Esophagus (tissue), 2 donors: Measurements from ENCODE around the gene NDUFB10. TPM values are rescaled to one million over a fixed set of nuclear protein-coding genes. Genes with fewer than 3 reads are reported as not detected.

ENCODE experiments used
- H3K27ac ChIP-seq, 2 donors: one replicate each; pipeline ENCODE4 v1.5.1; 2013; ENCODE audit warnings: low read depth in 2 of 2, mild to moderate bottlenecking in 2 of 2, inconsistent platforms in 1 of 2, low read length in 1 of 2, moderate library complexity in 1 of 2
- H3K27me3 ChIP-seq, 2 donors: one replicate each; pipeline ENCODE4 v1.6.1; 2013; ENCODE audit warnings: low read length in 2 of 2, control low read depth in 1 of 2, mild to moderate bottlenecking in 1 of 2; ENCODE audit not compliant: insufficient read depth in 2 of 2, control insufficient read depth in 1 of 2
- H3K36me3 ChIP-seq, 2 donors: one replicate each; pipeline ENCODE4 v1.6.1; 2013; ENCODE audit warnings: low read length in 1 of 2; ENCODE audit not compliant: control insufficient read depth in 2 of 2, insufficient read depth in 2 of 2
- H3K4me1 ChIP-seq, 2 donors: one replicate each; pipeline ENCODE4 v1.6.1; 2013; ENCODE audit warnings: low read length in 1 of 2; ENCODE audit not compliant: control insufficient read depth in 2 of 2, insufficient read depth in 2 of 2
- H3K4me3 ChIP-seq, 2 donors: one replicate each; pipeline ENCODE4 v1.5.1; 2013; ENCODE audit warnings: low read length in 2 of 2, mild to moderate bottlenecking in 2 of 2, low read depth in 1 of 2, moderate library complexity in 1 of 2
- H3K9me3 ChIP-seq, 2 donors: one replicate each; pipeline ENCODE4 v1.6.1; 2013; ENCODE audit warnings: mild to moderate bottlenecking in 2 of 2, low read depth in 1 of 2, low read length in 1 of 2, moderate library complexity in 1 of 2; ENCODE audit not compliant: control insufficient read depth in 2 of 2, insufficient read depth in 1 of 2
- WGBS, 2 donors: extraction: QIAGEN DNeasy Blood & Tissue Kit; methylation state at CpG; one replicate each; pipeline ENCODE4 v1.1.7; 2013; 5-methylcytosine and 5-hydroxymethylcytosine counted together
- polyA plus RNA-seq, 2 donors: library from polyadenylated mRNA; stranded (reverse); fragments of 200-250 nt; gene quantifications; one replicate each; pipeline ENCODE4 v1.2.3, GENCODE V29; 2013
- donor health status: healthy with polysubstance abuse.
- donor health status: Bipolar disorder and iron deficiency.

NDUFB10 gene
- 100 to 1,000 TPM; 160 to 207 TPM for polyA plus RNA-seq

DNA sequence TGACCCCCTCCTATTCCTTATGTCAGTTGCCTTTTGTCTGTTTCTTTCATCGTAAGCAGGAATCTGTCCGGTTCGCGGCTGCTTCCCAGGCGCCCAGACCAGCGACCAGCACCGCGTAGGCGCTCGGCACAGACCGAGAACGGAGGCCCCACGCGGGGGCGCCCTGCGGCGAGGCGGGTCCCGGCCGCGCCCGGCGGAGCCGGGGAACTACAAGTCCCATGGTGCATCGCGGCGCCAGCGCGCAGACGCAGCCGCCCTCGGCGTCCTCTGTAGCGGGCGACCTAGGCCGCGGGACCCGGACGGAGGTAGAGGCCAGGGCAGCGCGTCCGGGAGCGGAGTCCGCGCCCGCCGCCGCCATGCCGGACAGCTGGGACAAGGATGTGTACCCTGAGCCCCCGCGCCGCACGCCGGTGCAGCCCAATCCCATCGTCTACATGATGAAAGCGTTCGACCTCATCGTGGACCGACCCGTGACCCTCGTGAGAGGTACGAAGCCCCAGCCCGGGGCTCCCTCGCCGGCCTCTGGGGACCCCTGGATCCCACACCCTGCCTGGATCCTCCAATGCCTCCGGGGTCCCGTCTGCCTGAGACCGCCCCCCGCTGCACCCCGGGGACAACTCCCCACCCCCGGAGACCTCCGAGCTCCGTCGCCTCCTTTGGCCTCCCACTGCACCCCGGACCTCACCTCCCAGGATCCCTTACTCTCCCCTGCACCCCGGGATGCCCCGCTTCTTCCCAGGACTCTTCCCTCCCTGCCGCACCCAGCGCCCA is at the start of gene NDUFB10:
Gene NDUFB10, plus strand, starts transcription at position 270 of the 771 bp plus-strand sequence. Its CDS starts 87 bp downstream, at position 357.
- Histone ChIP-seq H3K9me3 (no peaks in the 10 kb centered on the region), H3K4me1 (peaks cover 2 to 20% of the 10 kb centered on the region in 2 donors), H3K36me3 (peaks cover 2 to 21% of the 10 kb centered on the region in 2 donors), H3K27ac (peak within 1 kb of the TSS; percentile 80 to 85), H3K4me3 (peak within 1 kb of the TSS; percentile 74 to 87), H3K27me3 (no peaks in the 10 kb centered on the region)
- WGBS, 2 donors = 0 to 1% methylated on average over 70 to 79 of the region's 79 CpGs

DNA sequence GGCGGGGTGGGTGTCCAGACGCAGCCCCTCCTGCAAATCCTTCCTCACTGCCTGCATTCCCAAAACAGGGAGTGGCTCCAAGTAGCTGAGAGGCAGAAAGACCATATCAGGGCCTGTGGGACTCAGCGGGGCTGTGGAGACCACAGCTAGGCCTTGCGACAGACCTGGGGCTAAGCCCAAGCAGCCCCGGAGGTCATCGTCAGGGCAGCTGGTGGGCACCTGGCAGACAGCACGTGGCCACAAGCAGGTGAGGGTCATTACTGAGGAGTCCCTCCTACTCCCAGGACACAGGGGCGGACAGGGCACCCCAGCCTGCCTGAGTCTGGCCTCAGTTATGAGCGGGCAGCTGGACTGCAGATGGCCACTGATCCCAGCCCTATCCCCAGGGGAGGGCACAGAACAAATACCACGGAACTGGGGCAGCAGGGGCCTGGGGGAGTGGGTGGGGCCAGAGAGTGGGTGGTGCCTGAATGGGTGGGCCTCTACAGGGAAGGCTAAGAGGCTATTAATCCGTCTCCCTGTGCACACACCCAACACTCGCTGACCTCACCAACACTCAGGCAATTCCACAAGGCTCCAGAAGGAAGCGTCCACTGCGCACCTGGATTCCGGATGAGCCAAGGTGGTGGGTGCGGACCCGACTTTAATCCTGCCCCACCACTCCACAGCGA is 49.6 kb upstream of the NDUFB10 start:
- 71 to 72% methylated on average over 18 of the region's 18 CpGs for WGBS, 2 donors
- Histone ChIP-seq H3K27me3 (no peaks in the 10 kb centered on the region), H3K4me3 (no peak overlapping the region), H3K27ac (peak overlapping the region in 1 of 2 donors; percentile 15), H3K4me1 (peaks cover 2 to 35% of the 10 kb centered on the region in 2 donors), H3K36me3 (no peaks in the 10 kb centered on the region), H3K9me3 (no peaks in the 10 kb centered on the region)

DNA sequence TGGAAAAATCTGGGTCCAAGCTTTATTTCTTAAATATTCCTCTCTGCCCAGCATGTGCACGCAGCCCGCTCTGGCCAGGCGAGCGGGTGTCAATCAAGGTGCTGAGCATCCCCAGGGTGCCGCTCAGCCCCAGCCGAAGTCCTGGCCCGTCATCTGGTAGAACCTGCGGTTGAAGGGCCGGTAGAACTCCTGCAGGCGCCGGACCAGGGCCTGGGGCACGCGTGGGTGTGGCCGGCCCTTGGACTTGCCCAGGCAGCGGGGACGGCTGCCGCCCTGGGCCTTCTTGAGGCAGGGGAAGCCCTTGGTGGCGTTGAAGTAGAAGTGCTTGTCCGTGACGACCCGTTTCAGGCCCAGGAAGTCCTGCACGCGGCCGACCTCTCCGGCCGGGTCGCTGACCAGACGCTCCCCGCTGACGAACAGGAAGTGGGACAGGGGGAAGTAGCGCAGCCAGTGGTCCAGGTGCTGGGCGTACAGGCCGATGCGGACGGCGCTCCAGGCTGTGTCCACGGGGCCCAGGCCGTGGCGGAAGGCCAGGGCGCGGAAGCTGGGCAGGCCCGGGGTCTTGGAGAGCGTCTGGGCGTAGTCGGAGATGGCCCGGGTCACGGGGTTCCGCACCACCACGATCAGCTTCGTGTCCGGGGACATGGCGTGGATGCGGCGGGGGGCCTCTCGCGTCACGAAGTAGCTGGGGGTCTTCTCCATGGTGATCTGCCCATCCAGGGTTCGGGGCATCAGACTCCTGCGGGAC is 47.7 kb upstream of the NDUFB10 start:
- WGBS, 2 donors = 87 to 91% methylated on average over 59 of the region's 59 CpGs
- no peaks in the 10 kb centered on the region for H3K27me3 ChIP-seq
- H3K27ac ChIP-seq = peak overlapping the region in 1 of 2 donors; percentile 82
- no peaks in the 10 kb centered on the region for H3K9me3 ChIP-seq
- peaks cover 2 to 46% of the 10 kb centered on the region in 2 donors for H3K4me1 ChIP-seq
- H3K4me3 ChIP-seq = no peak overlapping the region
- no peaks in the 10 kb centered on the region for H3K36me3 ChIP-seq

DNA sequence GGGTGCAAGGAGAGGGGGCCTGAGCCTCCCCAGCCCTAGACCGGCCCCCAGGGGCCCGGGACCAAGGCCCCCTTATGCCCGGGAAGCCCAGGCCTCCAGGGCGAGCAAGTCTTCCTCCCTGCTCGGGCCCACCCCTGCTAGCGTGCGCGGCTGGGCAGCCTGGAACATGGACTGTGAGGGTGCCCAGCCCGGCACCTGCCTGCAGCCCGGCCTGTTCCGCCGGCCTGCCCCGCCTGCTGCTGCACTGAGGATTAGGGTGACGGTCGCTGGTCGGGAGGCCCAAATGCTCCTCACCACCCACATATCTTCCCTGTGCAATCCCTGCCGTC is 47.2 kb upstream of the NDUFB10 start:
- no peaks in the 10 kb centered on the region for H3K9me3 ChIP-seq
- WGBS, 2 donors = 64 to 68% methylated on average over 17 of the region's 17 CpGs
- no peaks in the 10 kb centered on the region for H3K36me3 ChIP-seq
- H3K27ac ChIP-seq = peak overlapping the region in 1 of 2 donors; percentile 82
- no peak overlapping the region for H3K4me3 ChIP-seq
- H3K4me1 ChIP-seq = peaks cover 4 to 46% of the 10 kb centered on the region in 2 donors
- H3K27me3 ChIP-seq = no peaks in the 10 kb centered on the region

DNA sequence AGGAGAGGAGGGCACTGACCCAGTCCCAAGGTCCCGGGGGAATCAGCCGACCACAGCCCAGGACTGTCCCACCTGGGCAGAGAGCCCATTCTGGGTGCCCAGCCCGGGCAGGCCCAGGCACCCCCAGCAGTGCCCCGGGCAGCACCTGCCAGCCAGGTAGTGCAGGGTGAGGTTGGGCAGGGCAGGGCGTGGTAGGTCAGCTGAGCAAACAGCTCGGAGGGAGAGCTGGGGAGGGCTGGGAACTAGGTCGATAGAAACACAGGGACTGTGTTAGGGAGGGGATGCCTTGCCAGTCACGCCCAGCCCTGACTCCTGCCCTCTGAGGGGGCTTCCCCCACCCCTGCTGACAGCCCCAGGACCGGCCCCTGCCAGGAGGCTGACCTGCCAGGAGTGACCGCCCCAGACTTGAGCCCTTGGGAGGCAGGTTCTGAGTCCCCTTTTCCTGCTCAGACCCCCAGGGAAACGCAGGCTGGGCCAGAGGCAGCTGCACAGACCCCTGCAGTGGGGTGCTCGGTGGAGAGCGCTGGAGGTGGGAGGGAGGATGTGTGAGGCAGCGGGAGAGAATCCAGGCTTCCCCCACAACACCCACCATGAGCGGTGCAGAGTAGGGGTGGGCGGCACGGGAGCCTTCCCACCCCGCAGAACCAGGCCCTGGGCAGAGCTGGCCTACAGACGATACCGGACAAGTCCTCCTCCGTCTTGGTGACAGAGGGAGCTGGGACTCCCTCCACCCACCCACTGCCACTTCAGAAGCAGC is 45.8 kb upstream of the NDUFB10 start:
- H3K36me3 ChIP-seq = no peaks in the 10 kb centered on the region
- no peak overlapping the region for H3K4me3 ChIP-seq
- peak overlapping the region; percentile 77 to 83 for H3K27ac ChIP-seq
- peaks cover 0 to 7% of the 10 kb centered on the region in 2 donors for H3K27me3 ChIP-seq
- H3K4me1 ChIP-seq = peaks cover 10 to 48% of the 10 kb centered on the region in 2 donors
- 31 to 33% methylated on average over 20 to 21 of the region's 21 CpGs for WGBS, 2 donors
- no peaks in the 10 kb centered on the region for H3K9me3 ChIP-seq

DNA sequence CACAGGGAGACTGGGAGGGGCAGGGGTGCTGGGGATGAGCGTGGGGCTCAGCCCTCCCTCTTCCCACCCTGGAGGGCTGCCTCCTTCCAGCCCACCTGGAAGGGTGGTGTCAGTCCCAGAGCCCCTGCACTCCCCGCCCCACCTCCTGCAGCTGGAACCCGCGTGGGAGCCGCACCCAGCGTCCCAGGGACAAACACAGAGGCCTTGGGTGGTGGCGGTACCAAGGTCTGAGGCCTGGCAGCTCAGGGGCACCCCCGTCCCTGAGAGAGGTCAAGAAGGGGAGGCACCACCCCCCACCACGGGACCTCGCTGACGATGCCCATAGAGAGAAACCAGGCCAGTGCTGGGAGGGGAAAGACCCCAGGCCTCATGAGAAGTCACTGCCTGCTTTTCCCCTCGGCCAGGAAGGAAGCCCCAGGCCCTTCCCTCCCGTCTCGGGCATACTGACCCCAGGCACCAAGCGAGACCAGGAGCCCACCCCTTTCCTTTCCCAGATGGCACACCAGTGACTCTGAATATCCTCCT is 45.2 kb upstream of the NDUFB10 start:
- no peaks in the 10 kb centered on the region for H3K9me3 ChIP-seq
- no peaks in the 10 kb centered on the region for H3K36me3 ChIP-seq
- peak overlapping the region; percentile 77 to 83 for H3K27ac ChIP-seq
- H3K4me3 ChIP-seq = no peak overlapping the region
- H3K27me3 ChIP-seq = peaks cover 0 to 7% of the 10 kb centered on the region in 2 donors
- WGBS, 2 donors = 41 to 46% methylated on average over 11 to 15 of the region's 15 CpGs
- peaks cover 12 to 51% of the 10 kb centered on the region in 2 donors for H3K4me1 ChIP-seq

DNA sequence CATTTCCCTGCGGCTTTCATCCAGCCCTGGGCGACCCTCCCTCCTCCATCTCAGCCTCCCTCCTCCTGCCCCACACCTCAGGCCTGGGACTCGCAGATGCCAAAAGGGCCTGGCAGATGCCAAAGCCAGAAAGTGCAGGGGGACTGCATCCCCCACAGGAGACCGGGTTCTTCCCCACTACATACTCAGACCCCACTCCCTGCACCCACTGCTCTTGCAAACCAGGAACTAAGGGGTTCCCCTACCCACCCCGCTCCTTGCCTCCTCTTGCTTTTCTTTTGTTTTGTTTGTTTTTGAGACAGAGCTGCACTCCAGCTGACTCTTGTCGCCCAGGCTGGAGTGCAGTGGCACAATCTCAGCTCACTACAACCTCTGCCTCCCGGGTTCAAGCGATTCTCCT is 44.4 kb upstream of the NDUFB10 start:
- 58 to 63% methylated on average over 7 to 8 of the region's 8 CpGs for WGBS, 2 donors
- Histone ChIP-seq H3K27me3 (peaks cover 0 to 12% of the 10 kb centered on the region in 2 donors), H3K27ac (peak overlapping the region in 1 of 2 donors; percentile 22)

DNA sequence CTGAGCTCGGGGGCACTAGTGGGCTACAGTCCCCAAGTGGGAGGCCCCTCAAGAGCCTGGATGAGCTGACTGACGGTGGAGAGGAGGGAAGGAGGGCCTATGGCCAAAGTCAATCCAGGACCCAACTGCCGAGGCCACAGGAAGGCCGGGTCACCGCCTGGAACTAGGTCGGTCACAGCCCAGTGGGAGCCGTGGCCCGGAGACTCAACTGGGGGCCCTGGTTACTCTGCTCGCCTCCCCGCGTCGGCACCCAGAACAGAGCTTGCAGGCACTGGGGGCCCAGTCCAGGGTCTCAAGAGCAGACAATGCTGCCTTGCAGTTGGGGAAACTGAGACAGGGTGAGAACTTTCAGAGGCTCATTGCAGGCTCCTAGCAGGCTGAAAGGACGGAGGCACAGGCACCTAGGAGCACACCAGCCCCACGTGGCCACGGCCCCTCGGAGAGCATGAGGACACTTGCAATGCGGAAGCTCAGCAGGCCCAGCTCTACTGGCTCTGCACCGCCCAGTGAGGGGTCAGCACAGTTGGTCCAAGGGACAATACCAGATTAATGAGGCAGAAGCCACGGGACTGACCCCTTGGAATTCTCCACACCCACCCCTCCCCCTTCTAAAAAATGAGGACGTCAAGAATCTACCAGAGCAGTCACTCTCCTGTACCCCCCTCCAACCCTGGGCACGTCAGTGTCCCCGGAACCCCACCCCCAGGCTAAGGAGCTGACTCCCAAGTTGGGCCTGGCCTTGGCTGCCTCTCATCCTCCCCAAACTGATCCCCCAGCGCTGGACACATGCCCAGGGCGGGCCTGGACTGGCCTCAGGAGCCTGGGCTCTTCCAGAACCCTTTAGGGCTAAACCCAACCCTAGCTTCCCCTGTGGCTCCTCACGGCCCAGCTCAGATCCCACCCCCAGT is 43.4 kb upstream of the NDUFB10 start:
- Histone ChIP-seq H3K4me1 (peaks cover 17 to 41% of the 10 kb centered on the region in 2 donors), H3K9me3 (peaks cover 0 to 2% of the 10 kb centered on the region in 2 donors), H3K36me3 (no peaks in the 10 kb centered on the region), H3K27me3 (peaks cover 0 to 17% of the 10 kb centered on the region in 2 donors), H3K4me3 (peak overlapping the region in 1 of 2 donors; percentile 14), H3K27ac (no peak overlapping the region)
- 62 to 69% methylated on average over 25 of the region's 25 CpGs for WGBS, 2 donors

More for the DNA sequence above, 44.4 kb upstream of the NDUFB10 start:
- H3K4me1 ChIP-seq = peaks cover 12 to 44% of the 10 kb centered on the region in 2 donors
- peaks cover 0 to 2% of the 10 kb centered on the region in 2 donors for H3K9me3 ChIP-seq
- no peak overlapping the region for H3K4me3 ChIP-seq
- H3K36me3 ChIP-seq = no peaks in the 10 kb centered on the region
